ENCODE measurements around the gene VRTN.

VRTN gene

GRCh38 chr14:74348241-74348734 is at the start of gene VRTN:
Gene VRTN (plus strand): TSS chr14:74348471. CDS start chr14:74356784, 8,313 bp downstream.
- Histone ChIP-seq H3K9ac (ENCODE audit: low read depth, low read length, poor library complexity, severe bottlenecking) (no peak within 1 kb of the TSS), H3K36me3 (ENCODE audit: insufficient read depth, low read length) (no peaks in the 10 kb centered on the region), H2AFZ (ENCODE audit: low read length) (no peak within 1 kb of the TSS), H3K4me3 (ENCODE audit: low read length, poor library complexity, severe bottlenecking) (no peak within 1 kb of the TSS), H4K20me1 (ENCODE audit: insufficient read depth, low read length, poor library complexity, severe bottlenecking) (no peaks in the 10 kb centered on the region), H3K79me2 (ENCODE audit: insufficient read depth, low read length) (no peaks in the 10 kb centered on the region), H3K4me1 (ENCODE audit: insufficient read depth, low read length, poor library complexity, severe bottlenecking) (no peaks in the 10 kb centered on the region), H3K9me2 (replicated peaks; ENCODE audit: low read depth, low read length) (no peaks in the 10 kb centered on the region), H3K27me3 (ENCODE audit: insufficient read depth, low read length, poor library complexity, severe bottlenecking) (no peaks in the 10 kb centered on the region), H3K9me3 (ENCODE audit: insufficient read depth, low read depth, low read length) (no peaks in the 10 kb centered on the region), H3K4me2 (ENCODE audit: low read depth, low read length, poor library complexity, severe bottlenecking) (no peak within 1 kb of the TSS), H3F3A (ENCODE audit: low read depth) (no peaks in the 10 kb centered on the region)
- TF ChIP-seq EZH2phosphoT487 (IDR thresholded peaks at IDR 0.05; ENCODE audit: borderline replicate concordance) (no peak), CTCF (conservative IDR thresholded peaks at IDR 0.05; ENCODE audit: low read length) (no peak)

- peak overlapping the region; percentile 67 for H3K9ac ChIP-seq (ENCODE audit: low read depth, low read length, poor library complexity, severe bottlenecking)
- no peaks in the 10 kb centered on the region for H3F3A ChIP-seq (ENCODE audit: low read depth)
- peaks cover 20% of the 10 kb centered on the region for H4K20me1 ChIP-seq (ENCODE audit: insufficient read depth, low read length, poor library complexity, severe bottlenecking)
- H3K9me3 ChIP-seq (ENCODE audit: insufficient read depth, low read depth, low read length) = no peaks in the 10 kb centered on the region
- no peak overlapping the region for H2AFZ ChIP-seq (ENCODE audit: low read length)
- H3K4me2 ChIP-seq (ENCODE audit: low read depth, low read length, poor library complexity, severe bottlenecking) = peak overlapping the region; percentile 85
- H3K4me3 ChIP-seq (ENCODE audit: low read length, poor library complexity, severe bottlenecking) = peak overlapping the region; percentile 73
- H3K4me1 ChIP-seq (ENCODE audit: insufficient read depth, low read length, poor library complexity, severe bottlenecking) = peaks cover 22% of the 10 kb centered on the region
- H3K36me3 ChIP-seq (ENCODE audit: insufficient read depth, low read length) = peaks cover 24% of the 10 kb centered on the region; the same call in 1 of the 2 replicates
- TF ChIP-seq EZH2phosphoT487 (IDR thresholded peaks at IDR 0.05; ENCODE audit: borderline replicate concordance) = no peak
- TF ChIP-seq CTCF (conservative IDR thresholded peaks at IDR 0.05; ENCODE audit: low read length) = no peak
- peaks cover 60% of the 10 kb centered on the region for H3K79me2 ChIP-seq (ENCODE audit: insufficient read depth, low read length)
- no peaks in the 10 kb centered on the region for H3K27me3 ChIP-seq (ENCODE audit: insufficient read depth, low read length, poor library complexity, severe bottlenecking)
- no peaks in the 10 kb centered on the region for H3K9me2 ChIP-seq (replicated peaks; ENCODE audit: low read depth, low read length)
Observed at GRCh38 chr14:74299061-74299545, 49.2 kb upstream of the VRTN start.

GRCh38 chr14:74301594-74302151 is 46.6 kb upstream of the VRTN start:
- Histone ChIP-seq H3F3A (ENCODE audit: low read depth) (no peaks in the 10 kb centered on the region), H4K20me1 (ENCODE audit: insufficient read depth, low read length, poor library complexity, severe bottlenecking) (peaks cover 14% of the 10 kb centered on the region), H3K27me3 (ENCODE audit: insufficient read depth, low read length, poor library complexity, severe bottlenecking) (no peaks in the 10 kb centered on the region), H3K9me2 (replicated peaks; ENCODE audit: low read depth, low read length) (no peaks in the 10 kb centered on the region), H3K4me3 (ENCODE audit: low read length, poor library complexity, severe bottlenecking) (peak overlapping the region; percentile 84), H2AFZ (ENCODE audit: low read length) (no peak overlapping the region), H3K36me3 (ENCODE audit: insufficient read depth, low read length) (peaks cover 13% of the 10 kb centered on the region; the same call in 1 of the 2 replicates), H3K79me2 (ENCODE audit: insufficient read depth, low read length) (peaks cover 59% of the 10 kb centered on the region), H3K9me3 (ENCODE audit: insufficient read depth, low read depth, low read length) (no peaks in the 10 kb centered on the region), H3K4me1 (ENCODE audit: insufficient read depth, low read length, poor library complexity, severe bottlenecking) (peaks cover 22% of the 10 kb centered on the region), H3K4me2 (ENCODE audit: low read depth, low read length, poor library complexity, severe bottlenecking) (peak overlapping the region; percentile 85), H3K9ac (ENCODE audit: low read depth, low read length, poor library complexity, severe bottlenecking) (peak overlapping the region; percentile 83)
- TF ChIP-seq EZH2phosphoT487 (IDR thresholded peaks at IDR 0.05; ENCODE audit: borderline replicate concordance) (no peak), CTCF (conservative IDR thresholded peaks at IDR 0.05; ENCODE audit: low read length) (no peak)
